ENCODE results near the gene BEAN1.

Gene BEAN1

DNA sequence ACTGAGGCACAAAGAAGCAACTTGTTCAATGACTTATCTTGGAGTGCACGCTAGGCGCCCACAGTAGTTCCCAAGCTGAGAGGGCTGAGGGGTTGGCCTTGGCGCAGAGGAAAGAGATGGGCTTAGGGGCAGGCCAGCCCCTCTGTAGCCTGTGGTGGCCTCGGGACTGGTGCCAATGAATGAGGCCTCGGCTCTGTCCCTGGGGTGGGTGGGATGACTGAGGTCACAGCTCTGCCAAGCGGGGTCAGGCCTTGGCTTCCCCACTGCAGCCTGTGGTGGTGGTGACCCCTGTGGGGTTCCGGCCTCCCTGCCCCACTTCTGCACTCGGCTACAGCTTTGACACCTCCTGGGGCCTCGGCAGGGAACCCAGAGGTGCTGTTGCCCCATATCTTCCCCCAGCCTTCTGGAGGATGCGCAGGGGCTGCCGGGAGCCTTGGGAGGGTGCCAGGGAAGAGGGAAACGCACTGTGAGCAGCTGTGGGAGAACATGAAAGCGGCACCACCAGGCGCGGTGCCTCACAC is 46.0 kb downstream of the BEAN1 start:
- H3K36me3 ChIP-seq (ENCODE audit: control insufficient read depth in 5 of 5, insufficient read depth in 5 of 5, low read length in 5 of 5), result peaks cover 0 to 2% (median 0%) of the 10 kb centered on the region in 5 donors
- H3K4me3 ChIP-seq (ENCODE audit: low read depth in 1 of 5, low read length in 5 of 5), result no peak overlapping the region
- H3K27ac ChIP-seq (ENCODE audit: low read depth, low read length), result no peak overlapping the region
- no peaks in the 10 kb centered on the region for H3K9me3 ChIP-seq (ENCODE audit: control insufficient read depth in 5 of 5, low read length in 5 of 5)
- peaks cover 0 to 15% (median 5%) of the 10 kb centered on the region in 5 donors for H3K4me1 ChIP-seq (ENCODE audit: control insufficient read depth in 5 of 5, insufficient read depth in 5 of 5, low read length in 5 of 5)
- H3K9ac ChIP-seq (ENCODE audit: low read length in 5 of 5), result no peak overlapping the region
- peaks cover 0 to 2% (median 0%) of the 10 kb centered on the region in 5 donors for H3K27me3 ChIP-seq (ENCODE audit: control insufficient read depth in 5 of 5, insufficient read depth in 4 of 5, low read length in 5 of 5)

DNA sequence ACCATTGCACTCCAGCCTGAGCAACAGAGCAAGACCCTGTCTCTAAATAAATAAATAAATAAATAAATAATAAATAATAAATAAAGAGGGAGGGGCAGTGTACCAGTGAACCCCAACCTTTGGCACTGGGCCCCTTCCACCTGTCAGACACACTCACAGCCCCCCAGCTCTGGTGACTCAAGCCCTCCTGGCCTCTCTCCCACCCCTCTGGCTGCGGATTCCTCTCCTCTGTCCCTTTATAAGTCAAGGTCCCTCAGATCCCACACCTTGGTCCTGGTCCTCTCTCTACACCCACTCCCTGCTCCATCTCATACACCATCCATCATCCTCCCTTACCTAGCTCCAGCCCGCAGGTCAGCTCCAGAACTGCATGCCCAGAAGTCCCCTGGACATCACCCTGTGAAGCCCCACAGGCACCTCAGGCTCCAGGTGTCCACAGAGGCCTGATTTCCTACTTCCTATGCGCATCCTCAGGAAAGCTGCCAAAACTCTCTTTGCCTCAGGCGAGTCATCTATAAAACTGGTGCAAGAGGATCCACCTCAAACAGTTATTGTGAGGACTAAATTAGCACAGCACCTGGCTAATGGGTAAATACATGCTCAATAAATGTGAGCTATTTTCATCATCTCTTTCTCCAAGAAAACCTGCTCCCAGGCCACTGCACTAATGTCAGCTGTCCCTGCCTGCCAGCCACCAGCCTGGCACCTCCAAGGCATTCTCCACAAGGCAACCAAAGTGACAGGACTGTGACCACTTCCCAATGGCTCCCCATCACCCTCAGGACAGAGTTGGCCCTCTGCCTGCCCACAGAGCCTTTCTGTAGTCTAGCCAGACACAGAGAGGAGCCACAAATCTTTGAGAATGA is 46.8 kb downstream of the BEAN1 start:
- Histone ChIP-seq H3K4me3 (ENCODE audit: low read depth in 1 of 5, low read length in 5 of 5) (no peak overlapping the region), H3K36me3 (ENCODE audit: control insufficient read depth in 5 of 5, insufficient read depth in 5 of 5, low read length in 5 of 5) (peaks cover 0 to 2% (median 0%) of the 10 kb centered on the region in 5 donors), H3K9ac (ENCODE audit: low read length in 5 of 5) (no peak overlapping the region), H3K27me3 (ENCODE audit: control insufficient read depth in 5 of 5, insufficient read depth in 4 of 5, low read length in 5 of 5) (peaks cover 0 to 2% (median 0%) of the 10 kb centered on the region in 5 donors), H3K27ac (ENCODE audit: low read depth, low read length) (no peak overlapping the region), H3K9me3 (ENCODE audit: control insufficient read depth in 5 of 5, low read length in 5 of 5) (no peaks in the 10 kb centered on the region), H3K4me1 (ENCODE audit: control insufficient read depth in 5 of 5, insufficient read depth in 5 of 5, low read length in 5 of 5) (peaks cover 0 to 20% (median 9%) of the 10 kb centered on the region in 5 donors)

DNA sequence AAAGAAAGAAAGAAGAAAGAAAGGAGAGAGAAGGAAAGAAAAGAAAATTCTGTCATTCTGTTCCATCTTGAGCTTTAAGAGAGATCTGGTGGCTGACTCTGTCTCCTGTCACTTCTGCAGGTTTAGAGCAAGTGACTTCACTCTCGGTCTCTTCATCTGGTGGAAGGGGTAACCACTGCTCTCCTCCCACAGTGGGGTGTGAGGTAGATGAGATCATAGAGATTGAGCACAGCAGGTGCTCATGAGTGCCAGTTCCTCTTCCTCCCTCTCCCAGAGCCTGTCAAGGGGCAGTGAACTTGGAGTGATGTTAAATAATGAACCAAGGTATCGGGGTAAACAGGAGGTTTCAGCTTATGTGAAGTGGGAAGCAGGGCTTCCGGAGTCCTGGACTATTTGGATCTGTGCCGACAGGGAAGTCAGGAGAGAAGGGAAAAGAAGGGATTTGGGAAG is 47.7 kb downstream of the BEAN1 start:
- Histone ChIP-seq H3K4me1 (ENCODE audit: control insufficient read depth in 5 of 5, insufficient read depth in 5 of 5, low read length in 5 of 5) (peaks cover 0 to 24% (median 12%) of the 10 kb centered on the region in 5 donors), H3K4me3 (ENCODE audit: low read depth in 1 of 5, low read length in 5 of 5) (no peak overlapping the region), H3K9me3 (ENCODE audit: control insufficient read depth in 5 of 5, low read length in 5 of 5) (no peaks in the 10 kb centered on the region), H3K27me3 (ENCODE audit: control insufficient read depth in 5 of 5, insufficient read depth in 4 of 5, low read length in 5 of 5) (peaks cover 0 to 2% (median 0%) of the 10 kb centered on the region in 5 donors), H3K9ac (ENCODE audit: low read length in 5 of 5) (no peak overlapping the region), H3K36me3 (ENCODE audit: control insufficient read depth in 5 of 5, insufficient read depth in 5 of 5, low read length in 5 of 5) (peaks cover 0 to 2% (median 0%) of the 10 kb centered on the region in 5 donors), H3K27ac (ENCODE audit: low read depth, low read length) (no peak overlapping the region)

DNA sequence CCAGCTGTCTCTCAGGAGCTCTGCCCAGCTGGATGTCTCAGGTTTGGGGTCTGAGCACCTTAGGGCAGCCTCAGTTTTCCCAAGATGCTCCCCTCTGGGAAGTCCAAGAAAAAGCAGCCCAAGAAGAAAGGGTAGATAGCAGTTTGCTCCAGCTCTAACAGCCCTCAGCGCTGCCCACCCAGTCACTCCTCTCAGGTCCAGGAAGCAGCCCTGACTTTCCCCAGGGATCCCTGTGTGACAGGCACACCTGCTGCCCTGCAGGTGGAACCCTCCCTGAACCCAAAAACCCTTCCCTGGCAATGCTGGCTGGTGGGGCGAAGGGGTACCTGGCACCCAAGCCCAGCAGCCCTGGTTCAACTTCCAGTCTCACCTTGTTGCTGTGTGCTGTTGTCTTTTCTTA is 48.1 kb downstream of the BEAN1 start:
- Histone ChIP-seq H3K36me3 (ENCODE audit: control insufficient read depth in 5 of 5, insufficient read depth in 5 of 5, low read length in 5 of 5) (peaks cover 0 to 2% (median 0%) of the 10 kb centered on the region in 5 donors), H3K4me1 (ENCODE audit: control insufficient read depth in 5 of 5, insufficient read depth in 5 of 5, low read length in 5 of 5) (peaks cover 0 to 24% (median 12%) of the 10 kb centered on the region in 5 donors)

DNA sequence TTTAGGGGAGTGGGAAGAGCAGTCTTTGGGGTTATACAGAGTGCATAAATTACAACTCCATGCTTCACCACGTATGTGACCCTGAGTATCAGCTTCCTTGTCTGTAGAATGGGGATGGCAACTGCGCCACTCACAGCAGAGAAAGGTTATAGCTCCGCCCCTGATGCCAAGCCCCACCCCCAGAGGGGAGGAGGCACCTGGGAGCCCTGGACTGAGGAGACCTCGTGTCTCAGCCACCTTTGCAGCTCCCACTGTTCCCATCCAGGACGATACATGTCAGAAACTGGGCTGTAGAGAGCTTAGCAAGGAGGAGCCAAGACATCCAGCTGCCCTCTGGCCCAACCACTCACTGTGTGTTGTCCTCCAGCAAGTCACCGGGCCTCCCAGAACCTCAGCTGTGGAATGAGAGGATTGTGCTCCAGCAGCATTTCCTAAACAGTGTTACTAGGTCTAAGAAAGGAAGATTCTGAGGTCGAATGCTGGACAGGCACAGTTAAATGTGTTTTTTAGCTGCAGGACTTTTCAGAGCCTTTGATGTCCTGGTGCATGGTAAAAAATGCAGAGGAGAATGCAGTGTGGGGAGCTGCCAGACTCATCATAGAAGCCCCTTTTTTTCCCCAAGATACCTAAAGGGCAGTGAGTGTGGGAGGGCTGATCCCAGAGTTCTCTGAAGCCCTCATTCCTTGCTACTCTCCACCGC is 49.4 kb downstream of the BEAN1 start:
- H3K4me1 ChIP-seq (ENCODE audit: control insufficient read depth in 5 of 5, insufficient read depth in 5 of 5, low read length in 5 of 5), result peaks cover 0 to 30% (median 12%) of the 10 kb centered on the region in 5 donors
- H3K27me3 ChIP-seq (ENCODE audit: control insufficient read depth in 5 of 5, insufficient read depth in 4 of 5, low read length in 5 of 5), result peaks cover 0 to 2% (median 0%) of the 10 kb centered on the region in 5 donors
- H3K4me3 ChIP-seq (ENCODE audit: low read depth in 1 of 5, low read length in 5 of 5), result no peak overlapping the region

More for the DNA sequence above, 48.1 kb downstream of the BEAN1 start:
- no peak overlapping the region for H3K27ac ChIP-seq (ENCODE audit: low read depth, low read length)
- H3K9ac ChIP-seq (ENCODE audit: low read length in 5 of 5), result no peak overlapping the region
- peaks cover 0 to 2% (median 0%) of the 10 kb centered on the region in 5 donors for H3K27me3 ChIP-seq (ENCODE audit: control insufficient read depth in 5 of 5, insufficient read depth in 4 of 5, low read length in 5 of 5)
- no peaks in the 10 kb centered on the region for H3K9me3 ChIP-seq (ENCODE audit: control insufficient read depth in 5 of 5, low read length in 5 of 5)
- no peak overlapping the region for H3K4me3 ChIP-seq (ENCODE audit: low read depth in 1 of 5, low read length in 5 of 5)

DNA sequence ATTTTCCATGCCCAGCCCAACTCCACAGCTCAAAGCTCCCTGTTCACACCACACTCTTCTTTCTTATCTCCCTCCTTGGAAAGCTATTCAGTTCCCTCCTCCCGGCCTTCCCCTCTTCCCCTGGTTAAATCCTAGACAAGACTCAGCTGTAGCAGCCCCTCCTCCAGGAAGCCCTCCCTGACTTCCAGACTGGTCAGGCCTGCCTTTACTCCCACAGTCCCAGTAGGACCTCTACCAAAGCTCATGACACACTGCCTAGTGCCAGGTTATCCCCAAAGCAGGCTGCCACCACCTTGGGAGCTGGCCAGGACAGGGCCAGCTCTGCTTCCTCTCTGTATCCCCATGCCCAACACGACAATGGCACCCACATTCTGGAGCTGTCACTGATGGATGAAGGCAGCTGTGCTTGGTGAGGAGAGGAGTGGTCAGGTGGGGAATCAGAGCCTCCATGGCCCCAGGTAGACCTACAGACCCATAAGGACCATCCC is 50.0 kb downstream of the BEAN1 start:
- Histone ChIP-seq H3K27ac (ENCODE audit: low read depth, low read length) (no peak overlapping the region), H3K9ac (ENCODE audit: low read length in 5 of 5) (no peak overlapping the region), H3K4me3 (ENCODE audit: low read depth in 1 of 5, low read length in 5 of 5) (no peak overlapping the region), H3K36me3 (ENCODE audit: control insufficient read depth in 5 of 5, insufficient read depth in 5 of 5, low read length in 5 of 5) (no peaks in the 10 kb centered on the region), H3K27me3 (ENCODE audit: control insufficient read depth in 5 of 5, insufficient read depth in 4 of 5, low read length in 5 of 5) (peaks cover 0 to 2% (median 0%) of the 10 kb centered on the region in 5 donors), H3K9me3 (ENCODE audit: control insufficient read depth in 5 of 5, low read length in 5 of 5) (no peaks in the 10 kb centered on the region), H3K4me1 (ENCODE audit: control insufficient read depth in 5 of 5, insufficient read depth in 5 of 5, low read length in 5 of 5) (peaks cover 0 to 30% (median 12%) of the 10 kb centered on the region in 5 donors)

More for the DNA sequence above, 49.4 kb downstream of the BEAN1 start:
- Histone ChIP-seq H3K27ac (ENCODE audit: low read depth, low read length) (no peak overlapping the region), H3K36me3 (ENCODE audit: control insufficient read depth in 5 of 5, insufficient read depth in 5 of 5, low read length in 5 of 5) (no peaks in the 10 kb centered on the region), H3K9me3 (ENCODE audit: control insufficient read depth in 5 of 5, low read length in 5 of 5) (no peaks in the 10 kb centered on the region), H3K9ac (ENCODE audit: low read length in 5 of 5) (no peak overlapping the region)

DNA sequence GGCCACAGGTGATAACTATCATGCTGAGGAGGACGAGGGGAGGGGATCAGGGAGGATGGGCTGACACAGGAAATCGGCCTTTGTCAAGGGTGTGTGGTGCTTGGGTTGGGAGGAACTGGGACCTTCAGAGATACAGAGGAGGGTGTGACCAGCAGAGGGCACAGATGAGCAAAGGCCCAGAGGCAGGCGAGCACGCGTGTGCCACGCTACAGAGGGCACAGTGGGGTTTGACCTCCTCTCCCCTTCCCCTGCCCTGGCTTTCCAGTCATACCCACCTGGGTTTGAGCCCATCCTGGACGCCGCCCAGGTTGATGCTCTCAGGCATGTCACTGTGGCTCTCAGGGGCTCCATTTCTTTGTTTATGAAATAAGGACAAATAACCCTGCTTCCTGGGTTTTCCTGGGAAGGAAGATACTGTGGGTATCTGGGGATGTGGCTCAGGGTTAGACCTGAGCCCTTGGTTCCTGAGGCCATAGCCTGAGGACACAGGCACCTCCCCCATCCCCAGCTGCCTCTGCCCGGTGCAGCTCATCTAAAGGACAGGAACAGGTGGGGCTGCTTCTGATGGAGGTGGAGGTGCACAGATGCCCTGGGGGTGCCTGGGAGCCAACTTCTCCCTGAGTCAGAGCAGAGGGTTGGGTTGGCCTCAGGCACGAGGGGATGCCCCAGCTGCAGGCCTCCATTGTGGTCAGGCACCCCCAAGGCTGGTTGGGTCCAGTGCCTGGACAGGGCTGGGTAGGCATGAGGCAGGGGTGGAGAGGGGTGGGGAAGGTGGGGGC is 51.8 kb downstream of the BEAN1 start:
- Histone ChIP-seq H3K9me3 (ENCODE audit: control insufficient read depth in 5 of 5, low read length in 5 of 5) (no peaks in the 10 kb centered on the region), H3K4me3 (ENCODE audit: low read depth in 1 of 5, low read length in 5 of 5) (no peak overlapping the region), H3K9ac (ENCODE audit: low read length in 5 of 5) (peak overlapping the region in 1 of 5 donors; percentile 32), H3K27me3 (ENCODE audit: control insufficient read depth in 5 of 5, insufficient read depth in 4 of 5, low read length in 5 of 5) (peaks cover 0 to 2% (median 0%) of the 10 kb centered on the region in 5 donors), H3K27ac (ENCODE audit: low read depth, low read length) (no peak overlapping the region), H3K36me3 (ENCODE audit: control insufficient read depth in 5 of 5, insufficient read depth in 5 of 5, low read length in 5 of 5) (no peaks in the 10 kb centered on the region), H3K4me1 (ENCODE audit: control insufficient read depth in 5 of 5, insufficient read depth in 5 of 5, low read length in 5 of 5) (peaks cover 0 to 30% (median 15%) of the 10 kb centered on the region in 5 donors)

DNA sequence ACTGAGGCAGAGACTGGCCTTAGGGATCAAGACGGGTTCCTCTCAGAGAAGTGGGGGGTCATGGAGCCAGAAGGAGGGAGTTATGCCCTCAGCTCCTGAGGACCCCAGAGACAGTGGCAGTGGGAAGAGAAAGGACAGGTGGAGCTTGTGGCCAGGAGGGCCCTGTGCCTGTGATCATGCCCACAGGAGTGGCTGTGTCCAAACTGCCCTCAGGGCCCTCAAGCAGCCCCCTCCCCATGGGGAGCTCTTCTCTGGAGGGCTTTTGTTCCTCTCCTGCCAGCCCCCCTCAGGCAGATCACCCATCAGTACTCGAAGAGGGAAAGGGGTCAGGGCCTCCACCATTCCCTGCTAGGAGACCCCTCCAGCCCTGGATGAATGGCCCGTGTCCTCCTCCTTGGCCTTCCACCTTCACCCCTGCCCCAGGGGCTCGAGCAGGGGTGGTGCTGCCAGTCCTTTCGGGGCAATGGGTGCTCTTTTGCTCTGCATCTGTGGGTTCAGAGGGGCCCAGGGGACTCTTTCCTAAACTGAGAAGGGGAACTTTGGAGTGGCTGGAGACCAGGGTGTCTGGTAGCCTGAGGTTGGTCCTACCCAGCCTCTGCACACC is 52.7 kb downstream of the BEAN1 start:
- H3K27me3 ChIP-seq (ENCODE audit: control insufficient read depth in 5 of 5, insufficient read depth in 4 of 5, low read length in 5 of 5), result peaks cover 0 to 2% (median 0%) of the 10 kb centered on the region in 5 donors
- no peak overlapping the region for H3K9ac ChIP-seq (ENCODE audit: low read length in 5 of 5)
- H3K4me3 ChIP-seq (ENCODE audit: low read depth in 1 of 5, low read length in 5 of 5), result no peak overlapping the region
- peaks cover 0 to 28% (median 15%) of the 10 kb centered on the region in 5 donors for H3K4me1 ChIP-seq (ENCODE audit: control insufficient read depth in 5 of 5, insufficient read depth in 5 of 5, low read length in 5 of 5)
- peaks cover 0 to 2% (median 0%) of the 10 kb centered on the region in 5 donors for H3K36me3 ChIP-seq (ENCODE audit: control insufficient read depth in 5 of 5, insufficient read depth in 5 of 5, low read length in 5 of 5)
- no peaks in the 10 kb centered on the region for H3K9me3 ChIP-seq (ENCODE audit: control insufficient read depth in 5 of 5, low read length in 5 of 5)
- no peak overlapping the region for H3K27ac ChIP-seq (ENCODE audit: low read depth, low read length)

Data from subcutaneous abdominal adipose tissue (tissue), 5 donors.